Measurements from ENCODE around the gene DUS3L. TPM values are rescaled to one million over a fixed set of nuclear protein-coding genes. Genes with fewer than 3 reads are reported as not detected.

The DUS3L gene
- polyA plus RNA-seq, 1 donor (not counting 4 experiments of a cell fraction or from before 2014, with no cell fraction given) = 12.0 TPM

GRCh38 chr19:5811117-5811516 lies 20.2 kb upstream of the DUS3L start:
- Histone ChIP-seq H3K36me3 (ENCODE audit: control insufficient read depth in 2 of 2, extremely low read depth in 1 of 2, insufficient read depth in 2 of 2, low read length in 2 of 2) (no peaks in the 10 kb centered on the region), H3K9me1 (ENCODE audit: control insufficient read depth, extremely low read depth, insufficient read depth, low read length) (no peaks in the 10 kb centered on the region), H3K9ac (ENCODE audit: control insufficient read depth, extremely low read depth, insufficient read depth, low read length) (no peak overlapping the region), H3K9me3 (ENCODE audit: control insufficient read depth, low read depth, low read length) (no peaks in the 10 kb centered on the region), H3K4me1 (ENCODE audit: control insufficient read depth, extremely low read depth, insufficient read depth, low read length) (no peaks in the 10 kb centered on the region), H3K27ac (ENCODE audit: control insufficient read depth, insufficient read depth, low read length) (no peak overlapping the region), H3K4me2 (ENCODE audit: control insufficient read depth, extremely low read depth, insufficient read depth, low read depth, low read length) (no peak overlapping the region), H3K27me3 (ENCODE audit: control insufficient read depth, extremely low read depth, insufficient read depth, low read length) (peaks cover 24% of the 10 kb centered on the region), H4K20me1 (ENCODE audit: control insufficient read depth, extremely low read depth, insufficient read depth, low read length) (peaks cover 2% of the 10 kb centered on the region), H3K79me2 (ENCODE audit: control insufficient read depth, insufficient read depth, low read length) (no peaks in the 10 kb centered on the region), H2AFZ (ENCODE audit: control insufficient read depth, low read length) (no peak overlapping the region), H3K4me3 (ENCODE audit: control insufficient read depth in 2 of 3, extremely low read depth in 1 of 3, insufficient read depth in 2 of 3, low read depth in 1 of 3, low read length in 3 of 3) (no peak overlapping the region)
- no peak for FAIRE-seq
- dilution Hi-C loops (cut with MboI; ENCODE audit: extremely low pct_ligation_motif_present, low sequenced_read_pairs) = no loop called here
- TF ChIP-seq EZH2 (IDR thresholded peaks at IDR 0.05; ENCODE audit: low read length) = no peak
- TF ChIP-seq CTCF (optimal IDR thresholded peaks at IDR 0.05 in 1 of 3, IDR thresholded peaks at IDR 0.05 in 1 of 3, conservative IDR thresholded peaks at IDR 0.05 in 1 of 3; ENCODE audit: extremely low read depth in 1 of 3, insufficient read depth in 2 of 3, low read length in 3 of 3) = no peak
- no peak for DNase-seq (ENCODE audit: low read depth, low spot score)

GRCh38 chr19:5809469-5809868 lies 18.5 kb upstream of the DUS3L start:
- no peaks in the 10 kb centered on the region for H3K9me3 ChIP-seq (ENCODE audit: control insufficient read depth, low read depth, low read length)
- FAIRE-seq (no peak), DNase-seq (ENCODE audit: low read depth, low spot score) (no peak)
- no peak overlapping the region for H3K4me3 ChIP-seq (ENCODE audit: control insufficient read depth in 2 of 3, extremely low read depth in 1 of 3, insufficient read depth in 2 of 3, low read depth in 1 of 3, low read length in 3 of 3)
- peaks cover 2% of the 10 kb centered on the region for H4K20me1 ChIP-seq (ENCODE audit: control insufficient read depth, extremely low read depth, insufficient read depth, low read length)
- no peaks in the 10 kb centered on the region for H3K4me1 ChIP-seq (ENCODE audit: control insufficient read depth, extremely low read depth, insufficient read depth, low read length)
- TF ChIP-seq EZH2 (IDR thresholded peaks at IDR 0.05; ENCODE audit: low read length) (no peak), CTCF (optimal IDR thresholded peaks at IDR 0.05 in 1 of 3, IDR thresholded peaks at IDR 0.05 in 1 of 3, conservative IDR thresholded peaks at IDR 0.05 in 1 of 3; ENCODE audit: extremely low read depth in 1 of 3, insufficient read depth in 2 of 3, low read length in 3 of 3) (no peak)
- H3K27me3 ChIP-seq (ENCODE audit: control insufficient read depth, extremely low read depth, insufficient read depth, low read length) = peaks cover 27% of the 10 kb centered on the region
- no peaks in the 10 kb centered on the region for H3K79me2 ChIP-seq (ENCODE audit: control insufficient read depth, insufficient read depth, low read length)
- H3K27ac ChIP-seq (ENCODE audit: control insufficient read depth, insufficient read depth, low read length) = no peak overlapping the region
- dilution Hi-C loops (cut with MboI; ENCODE audit: extremely low pct_ligation_motif_present, low sequenced_read_pairs) = no loop called here
- H3K4me2 ChIP-seq (ENCODE audit: control insufficient read depth, extremely low read depth, insufficient read depth, low read depth, low read length) = no peak overlapping the region
- H3K9ac ChIP-seq (ENCODE audit: control insufficient read depth, extremely low read depth, insufficient read depth, low read length) = no peak overlapping the region
- no peaks in the 10 kb centered on the region for H3K9me1 ChIP-seq (ENCODE audit: control insufficient read depth, extremely low read depth, insufficient read depth, low read length)
- no peaks in the 10 kb centered on the region for H3K36me3 ChIP-seq (ENCODE audit: control insufficient read depth in 2 of 2, extremely low read depth in 1 of 2, insufficient read depth in 2 of 2, low read length in 2 of 2)
- H2AFZ ChIP-seq (ENCODE audit: control insufficient read depth, low read length) = no peak overlapping the region
